ENCODE data around the gene MBTD1. TPM values are rescaled to one million over a fixed set of nuclear protein-coding genes. Genes with fewer than 3 reads are reported as not detected.
A peak's percentile ranks its signal among the peaks of the same experiment; 100 is the strongest.

MBTD1 gene
- total and polyA plus RNA-seq, 2 of the 8 experiments (the other 6 are each of a cell fraction or from before 2014, with no cell fraction given), result 20.3 to 51.4 TPM

- no peak overlapping the region; the same call in 1 of the 2 replicates for H2BK5ac ChIP-seq (ENCODE audit: low read depth, low read length)
- ChIA-PET POLR2A (ENCODE audit: partially characterized antibody) (interaction anchor here (0.9 to 6.1 kb wide), 11 partner anchors 10 to 288 kb away, joined by 3 to 82 read pairs (median 5); partner anchors contain the start of genes NME2, SPAG9 and TOB1), CTCF (ENCODE audit: partially characterized antibody) (interaction anchor here (1.2 to 1.5 kb wide), 4 partner anchors 11 to 154 kb away, joined by 3 to 8 read pairs (median 6); no protein-coding TSS in a partner anchor)
- H3K14ac ChIP-seq (ENCODE audit: insufficient read length), result no peak overlapping the region
- peak overlapping the region; percentile 85 to 95 for H3K4me2 ChIP-seq (ENCODE audit: insufficient read depth in 1 of 2, low read depth in 2 of 2, low read length in 2 of 2)
- H2BK20ac ChIP-seq (ENCODE audit: low read length), result no peak overlapping the region
- H2AK5ac ChIP-seq (ENCODE audit: low read depth, low read length), result peak overlapping the region; percentile 2; the same call in 1 of the 2 replicates
- H4K5ac ChIP-seq (ENCODE audit: insufficient read length, low read depth, low read length), result no peak overlapping the region
- H3K4me1 ChIP-seq (replicated peaks in 1 of 4; ENCODE audit: control insufficient read depth in 3 of 4, insufficient read depth in 4 of 4, low read length in 3 of 4), result peaks cover 0 to 2% (median 0%) of the 10 kb centered on the region in 4 experiments; a peak in 3 of 7 replicates
- no peaks in the 10 kb centered on the region for H3K27me3 ChIP-seq (replicated peaks in 1 of 4; ENCODE audit: control insufficient read depth in 3 of 4, extremely low read depth in 1 of 4, insufficient read depth in 3 of 4, low read length in 3 of 4)
- peaks cover 0 to 4% of the 10 kb centered on the region in 2 experiments for H4K20me1 ChIP-seq (replicated peaks in 1 of 2; ENCODE audit: control insufficient read depth in 1 of 2, insufficient read depth in 2 of 2, low read length in 2 of 2)
- H3K9ac ChIP-seq (replicated peaks in 1 of 4; ENCODE audit: extremely low read depth in 1 of 4, low read depth in 3 of 4, low read length in 3 of 4), result peak overlapping the region; percentile 76 to 94 (median 89)
- H3K56ac ChIP-seq (replicated peaks; ENCODE audit: insufficient read length, low read depth, low read length), result no peak overlapping the region
- TF ChIP-seq JUN (IDR thresholded peaks at IDR 0.05; ENCODE audit: low read depth, low read length) (no peak), POLR2A (IDR thresholded peaks at IDR 0.05; ENCODE audit: control extremely low read depth in 1 of 2, low read depth in 2 of 2, low read length in 2 of 2) (peak in 1 of 2 experiments; percentile 11; a peak in 1 of 3 replicates)
- H3K27ac ChIP-seq (ENCODE audit: low read depth, low read length), result peak overlapping the region; percentile 72; the same call in 1 of the 2 replicates
- no peak overlapping the region for H2AFZ ChIP-seq (ENCODE audit: low read length)
- no peak for DNase-seq (ENCODE audit: low read depth in 1 of 2, low spot score in 2 of 2)
- H3K79me2 ChIP-seq (ENCODE audit: control insufficient read depth in 1 of 2, insufficient read depth in 2 of 2, low read length in 2 of 2), result peaks cover 10 to 49% of the 10 kb centered on the region in 2 experiments
- H2BK12ac ChIP-seq (ENCODE audit: low read depth, low read length), result no peak overlapping the region
- peak overlapping the region; percentile 71 to 91 (median 80) for H3K4me3 ChIP-seq (ENCODE audit: extremely low read depth in 1 of 4, insufficient read depth in 2 of 4, low read depth in 3 of 4, low read length in 4 of 4)
- FAIRE-seq, result no peak
- peaks cover 5% of the 10 kb centered on the region for H3K23me2 ChIP-seq (ENCODE audit: low read depth, low read length)
- H4K8ac ChIP-seq (ENCODE audit: extremely low read depth, insufficient read depth, low read length), result no peak overlapping the region; the same call in 1 of the 2 replicates
- no peak overlapping the region for H2BK120ac ChIP-seq (replicated peaks; ENCODE audit: low read depth, low read length)
- peaks cover 12 to 25% (median 16%) of the 10 kb centered on the region in 4 experiments for H3K36me3 ChIP-seq (ENCODE audit: control insufficient read depth in 2 of 4, insufficient read depth in 4 of 4, low read length in 3 of 4)
- no peak overlapping the region for H3K18ac ChIP-seq (ENCODE audit: extremely low read depth, low read length)
- no peak overlapping the region for H3K23ac ChIP-seq (ENCODE audit: insufficient read length)
- H4K91ac ChIP-seq (replicated peaks; ENCODE audit: insufficient read length, low read length), result no peak overlapping the region
- peaks cover 11% of the 10 kb centered on the region for H3K79me1 ChIP-seq (ENCODE audit: low read depth, low read length)
- no peak overlapping the region for H3K4ac ChIP-seq (replicated peaks; ENCODE audit: insufficient read length, low read depth, low read length)
- WGBS, 2 experiments (ENCODE audit: extremely low coverage in 1 of 2, insufficient coverage in 1 of 2, insufficient read length in 1 of 2, insufficient replicate concordance in 2 of 2, low coverage in 1 of 2, low lambda C conversion rate in 2 of 2, missing lambda C conversion rate in 1 of 2), result 22% methylated on average over 6 of the region's 6 CpGs; no CpG with 5 or more reads in 1 of the 2 experiments
- no peak overlapping the region for H2BK15ac ChIP-seq (ENCODE audit: low read length)
- H3K9me3 ChIP-seq (ENCODE audit: insufficient read depth in 2 of 2, low read depth in 1 of 2, low read length in 1 of 2), result no peaks in the 10 kb centered on the region
Observed at GRCh38 chr17:51154176-51154575, 105.7 kb downstream of the MBTD1 start.
